Transverse colon (tissue), 4 donors: Measurements from ENCODE around the gene NCKAP5. TPM values are rescaled to one million over a fixed set of nuclear protein-coding genes. Genes with fewer than 3 reads are reported as not detected.

Experiments
- DNase-seq: peaks from one replicate; pipeline ENCODE4 v3.0.0-alpha.2; 2019
- H3K27ac ChIP-seq, 4 donors: fragments of 200-600 bp; sonication (generic); 2 replicates each; pipeline ENCODE4 v1.5.1; 2016 to 2018; ENCODE audit warnings: inconsistent platforms in 4 of 4
- H3K27me3 ChIP-seq: fragments of 200-600 bp; sonication (generic); 2 replicates; pipeline ENCODE4 v1.5.1; 2017; ENCODE audit warnings: inconsistent platforms
- H3K36me3 ChIP-seq, 4 donors: fragments of 200-600 bp; sonication (generic); 2 replicates each; pipeline ENCODE4 v1.5.1; 2017 to 2019; ENCODE audit warnings: inconsistent platforms in 4 of 4
- H3K4me1 ChIP-seq, 4 donors: fragments of 200-600 bp; sonication (generic); 2 replicates each; pipeline ENCODE4 v1.5.1; 2017 to 2020; ENCODE audit warnings: inconsistent platforms in 4 of 4
- H3K4me3 ChIP-seq, 4 donors: fragments of 200-600 bp; sonication (generic); 1 replicate in 1 of 4; 2 replicates in 3 of 4; pipeline versions ENCODE4 v1.5.1 to v1.6.1; 2017 to 2019; ENCODE audit warnings: inconsistent platforms in 4 of 4
- H3K9me3 ChIP-seq, 2 donors: fragments of 200-600 bp; sonication (generic); 2 replicates each; pipeline ENCODE4 v1.5.1; 2017 to 2019; ENCODE audit warnings: inconsistent platforms in 2 of 2
- CTCF ChIP-seq, 5 experiments: fragments of 200-600 bp in 3 of 5; fragments of 450-650 bp in 2 of 5; sonication (generic) in 3 of 5; IDR thresholded peaks; 1 replicate in 2 of 5; 2 replicates in 3 of 5; pipeline ENCODE4 v1.5.1; 2016 to 2017; ENCODE audit warnings: antibody characterized with exemption in 5 of 5, inconsistent platforms in 3 of 5, mild to moderate bottlenecking in 2 of 5, moderate library complexity in 1 of 5
- EP300 ChIP-seq: sonication (generic); formaldehyde crosslinking; IDR thresholded peaks from one replicate; pipeline ENCODE4 v1.6.1; 2017; ENCODE audit warnings: antibody characterized with exemption, low read depth
- POLR2A ChIP-seq: fragments of 450-650 bp; IDR thresholded peaks from one replicate; pipeline ENCODE4 v1.6.1; 2016; ENCODE audit warnings: antibody characterized with exemption, mild to moderate bottlenecking, moderate library complexity
- POLR2AphosphoS5 ChIP-seq, 3 donors: sonication (generic); formaldehyde crosslinking; IDR thresholded peaks; one replicate each; pipeline ENCODE4 v1.6.1; 2016; ENCODE audit warnings: antibody characterized with exemption in 3 of 3
- WGBS, 2 donors: methylation state at CpG; one replicate each; pipeline ENCODE4 v1.1.5; 2018; ENCODE audit warnings: low coverage in 1 of 2; 5-methylcytosine and 5-hydroxymethylcytosine counted together
- in situ Hi-C, 4 donors: fragments of 200-750 bp; cut with MboI; loops; one replicate each; pipeline versions ENCODE4 v1.15.0 to v1.15.1; 2017; ENCODE audit warnings: low sequenced_read_pairs in 3 of 4, low pct_ligation_motif_present in 1 of 4, low pct_unique_long_range_greater_than_20kb in 1 of 4
- intact Hi-C: fragments of 100-400 bp; cut with DNase I; formaldehyde crosslinking; loops from one replicate; pipeline ENCODE4 v1.15.1; 2023; ENCODE audit warnings: low total_unique reads
- total RNA-seq, 4 donors: library from RNA; depleted of rRNA; stranded (reverse); fragments of >200 nt; gene quantifications; one replicate each; pipeline ENCODE4 v1.1.0, GENCODE V29; 2016

NCKAP5 gene
- total RNA-seq, 4 donors from 2014 or later: 1.1 to 10.9 (median 5.0) TPM

GRCh38 chr2:132969371-132969985, 598.8 kb downstream of the NCKAP5 start:
- H3K27me3 ChIP-seq: no peaks in the 10 kb centered on the region
- in situ Hi-C loops: no loop called here
- no peak for DNase-seq
- no peak overlapping the region for H3K4me3 ChIP-seq
- 79 to 100% methylated on average over 2 to 4 of the region's 4 CpGs for WGBS, 2 donors
- no peaks in the 10 kb centered on the region for H3K36me3 ChIP-seq
- no peak overlapping the region for H3K27ac ChIP-seq
- no peaks in the 10 kb centered on the region for H3K9me3 ChIP-seq
- intact Hi-C loops: no loop called here
- TF ChIP-seq EP300 (no peak), CTCF (IDR thresholded peaks at IDR 0.05) (no peak)
- no peaks in the 10 kb centered on the region for H3K4me1 ChIP-seq

- Histone ChIP-seq H3K27me3 (no peaks in the 10 kb centered on the region), H3K4me1 (no peaks in the 10 kb centered on the region), H3K36me3 (no peaks in the 10 kb centered on the region), H3K9me3 (no peaks in the 10 kb centered on the region), H3K4me3 (no peak overlapping the region), H3K27ac (no peak overlapping the region)
- TF ChIP-seq POLR2AphosphoS5 (IDR thresholded peaks at IDR 0.05): no peak
- TF ChIP-seq EP300: no peak
- no peak for TF ChIP-seq POLR2A
- TF ChIP-seq CTCF (IDR thresholded peaks at IDR 0.05): no peak
- intact Hi-C loops (no loop called here), in situ Hi-C loops (no loop called here)
- DNase-seq: no peak
These were observed 602.8 kb downstream of the NCKAP5 start for GRCh38 chr2:132965460-132965859.

GRCh38 chr2:132963161-132963560, 605.1 kb downstream of the NCKAP5 start:
- Histone ChIP-seq H3K9me3 (no peaks in the 10 kb centered on the region), H3K4me1 (no peaks in the 10 kb centered on the region), H3K27ac (no peak overlapping the region), H3K4me3 (no peak overlapping the region), H3K36me3 (no peaks in the 10 kb centered on the region), H3K27me3 (no peaks in the 10 kb centered on the region)
- no peak for TF ChIP-seq POLR2AphosphoS5 (IDR thresholded peaks at IDR 0.05)
- no peak for TF ChIP-seq EP300
- no peak for TF ChIP-seq CTCF (IDR thresholded peaks at IDR 0.05)
- no peak for TF ChIP-seq POLR2A
- intact Hi-C loops: no loop called here
- DNase-seq: no peak
- WGBS, 2 donors: 35 to 64% methylated on average over 2 of the region's 2 CpGs
- in situ Hi-C loops: no loop called here

- in situ Hi-C loops (no loop called here), intact Hi-C loops (no loop called here)
- H3K36me3 ChIP-seq: no peaks in the 10 kb centered on the region
- WGBS, 2 donors: 66 to 76% methylated on average over 2 of the region's 2 CpGs
- TF ChIP-seq EP300 (no peak), POLR2AphosphoS5 (IDR thresholded peaks at IDR 0.05) (no peak), POLR2A (no peak), CTCF (IDR thresholded peaks at IDR 0.05) (no peak)
- no peak overlapping the region for H3K27ac ChIP-seq
- H3K4me1 ChIP-seq: no peaks in the 10 kb centered on the region
- H3K4me3 ChIP-seq: no peak overlapping the region
- H3K9me3 ChIP-seq: no peaks in the 10 kb centered on the region
- no peak for DNase-seq
- no peaks in the 10 kb centered on the region for H3K27me3 ChIP-seq
These were observed 609.4 kb downstream of the NCKAP5 start for GRCh38 chr2:132958887-132959286.
